ENCODE data around the gene MSRB2. TPM values are rescaled to one million over a fixed set of nuclear protein-coding genes. Genes with fewer than 3 reads are reported as not detected.

The MSRB2 gene
- 17.9 TPM for total RNA-seq
- long read RNA-seq, transcript MSRB2-201 (5 exons, 1,803 nt), result major isoform, 24 of 28 reads
- long read RNA-seq, partial matches to known transcripts, result 1 of 28 reads
- long read RNA-seq, other reads (novel, unspliced or antisense), result 2 of 28 reads

GRCh38 chr10:23095404-23095965, at the start of gene MSRB2:
MSRB2 (plus strand) TSS chr10:23095579; CDS start chr10:23095609, 30 bp downstream.
- H3K27ac ChIP-seq, result peak within 1 kb of the TSS; percentile 88
- H3K4me3 ChIP-seq, result peak within 1 kb of the TSS; percentile 69
- TF ChIP-seq CTCF (IDR thresholded peaks at IDR 0.05), result no peak
- H3K27me3 ChIP-seq (ENCODE audit: low read depth), result no peaks in the 10 kb centered on the region
- DNase-seq, result peak; percentile 94
- no peaks in the 10 kb centered on the region for H3K36me3 ChIP-seq
- H3K4me1 ChIP-seq, result peaks cover 14% of the 10 kb centered on the region
- H3K9me3 ChIP-seq, result no peaks in the 10 kb centered on the region
- intact Hi-C loops (cut with DNase I), result no loop called here
- ATAC-seq, result peak; percentile 95 to 98

- Histone ChIP-seq H3K4me3 (no peak overlapping the region), H3K27me3 (ENCODE audit: low read depth) (no peaks in the 10 kb centered on the region), H3K27ac (no peak overlapping the region), H3K36me3 (no peaks in the 10 kb centered on the region), H3K9me3 (no peaks in the 10 kb centered on the region), H3K4me1 (no peaks in the 10 kb centered on the region)
- DNase-seq (no peak), ATAC-seq (no peak)
- TF ChIP-seq CTCF (IDR thresholded peaks at IDR 0.05), result no peak
- intact Hi-C loops (cut with DNase I), result no loop called here
Measured at GRCh38 chr10:23046027-23046426, 49.4 kb upstream of the MSRB2 start.

- ATAC-seq, result no peak
Measured at GRCh38 chr10:23047201-23048050, 48.0 kb upstream of the MSRB2 start.

GRCh38 chr10:23048191-23048590, 47.2 kb upstream of the MSRB2 start:
- no peaks in the 10 kb centered on the region for H3K27me3 ChIP-seq (ENCODE audit: low read depth)
- DNase-seq (no peak), ATAC-seq (no peak)
- no peak overlapping the region for H3K27ac ChIP-seq
- no peaks in the 10 kb centered on the region for H3K36me3 ChIP-seq
- intact Hi-C loops (cut with DNase I), result no loop called here
- H3K4me1 ChIP-seq, result no peaks in the 10 kb centered on the region
- H3K4me3 ChIP-seq, result no peak overlapping the region
- no peak for TF ChIP-seq CTCF (IDR thresholded peaks at IDR 0.05)
- H3K9me3 ChIP-seq, result no peaks in the 10 kb centered on the region

More at GRCh38 chr10:23047201-23048050, 48.0 kb upstream of the MSRB2 start:
- Histone ChIP-seq H3K27ac (no peak overlapping the region), H3K9me3 (no peaks in the 10 kb centered on the region), H3K36me3 (no peaks in the 10 kb centered on the region), H3K4me1 (no peaks in the 10 kb centered on the region), H3K4me3 (no peak overlapping the region), H3K27me3 (ENCODE audit: low read depth) (no peaks in the 10 kb centered on the region)
- TF ChIP-seq CTCF (IDR thresholded peaks at IDR 0.05), result no peak
- no peak for DNase-seq
- intact Hi-C loops (cut with DNase I), result no loop called here

GRCh38 chr10:23051278-23051677, 44.1 kb upstream of the MSRB2 start:
- H3K27me3 ChIP-seq (ENCODE audit: low read depth), result no peaks in the 10 kb centered on the region
- no peak overlapping the region for H3K4me3 ChIP-seq
- no peak for ATAC-seq
- H3K27ac ChIP-seq, result no peak overlapping the region
- intact Hi-C loops (cut with DNase I), result no loop called here
- no peaks in the 10 kb centered on the region for H3K4me1 ChIP-seq
- no peaks in the 10 kb centered on the region for H3K36me3 ChIP-seq
- no peak for TF ChIP-seq CTCF (IDR thresholded peaks at IDR 0.05)
- DNase-seq, result no peak
- H3K9me3 ChIP-seq, result no peaks in the 10 kb centered on the region

Measured in lower lobe of right lung (tissue), 2 donors.